ENCODE data around the gene ZBED2. TPM values are rescaled to one million over a fixed set of nuclear protein-coding genes. Genes with fewer than 3 reads are reported as not detected.

ZBED2 gene
- total and polyA plus RNA-seq, 2 of the 8 experiments (the other 6 are each of a cell fraction or from before 2014, with no cell fraction given), result not detected

GRCh38 chr3:111592936-111593335 lies 2.2 kb downstream of the ZBED2 start:
- DNase-seq (ENCODE audit: low read depth in 1 of 2, low spot score in 2 of 2) (no peak), FAIRE-seq (no peak)
- Histone ChIP-seq H3K9ac (replicated peaks in 1 of 4; ENCODE audit: extremely low read depth in 1 of 4, low read depth in 3 of 4, low read length in 3 of 4) (no peak overlapping the region), H2AK5ac (ENCODE audit: low read depth, low read length) (no peak overlapping the region), H3K4ac (replicated peaks; ENCODE audit: insufficient read length, low read depth, low read length) (no peak overlapping the region), H4K5ac (ENCODE audit: insufficient read length, low read depth, low read length) (no peak overlapping the region), H3K56ac (replicated peaks; ENCODE audit: insufficient read length, low read depth, low read length) (no peak overlapping the region), H4K8ac (ENCODE audit: extremely low read depth, insufficient read depth, low read length) (no peak overlapping the region), H3K27me3 (replicated peaks in 1 of 4; ENCODE audit: control insufficient read depth in 3 of 4, extremely low read depth in 1 of 4, insufficient read depth in 3 of 4, low read length in 3 of 4) (no peaks in the 10 kb centered on the region), H3K4me2 (ENCODE audit: insufficient read depth in 1 of 2, low read depth in 2 of 2, low read length in 2 of 2) (no peak overlapping the region), H3K36me3 (ENCODE audit: control insufficient read depth in 2 of 4, insufficient read depth in 4 of 4, low read length in 3 of 4) (no peaks in the 10 kb centered on the region), H3K79me2 (ENCODE audit: control insufficient read depth in 1 of 2, insufficient read depth in 2 of 2, low read length in 2 of 2) (no peaks in the 10 kb centered on the region), H3K9me3 (ENCODE audit: insufficient read depth in 2 of 2, low read depth in 1 of 2, low read length in 1 of 2) (no peaks in the 10 kb centered on the region), H2BK20ac (ENCODE audit: low read length) (no peak overlapping the region), H3K79me1 (ENCODE audit: low read depth, low read length) (no peaks in the 10 kb centered on the region), H2BK15ac (ENCODE audit: low read length) (no peak overlapping the region), H4K91ac (replicated peaks; ENCODE audit: insufficient read length, low read length) (no peak overlapping the region), H3K4me3 (ENCODE audit: extremely low read depth in 1 of 4, insufficient read depth in 2 of 4, low read depth in 3 of 4, low read length in 4 of 4) (no peak overlapping the region), H2BK12ac (ENCODE audit: low read depth, low read length) (no peak overlapping the region), H4K20me1 (replicated peaks in 1 of 2; ENCODE audit: control insufficient read depth in 1 of 2, insufficient read depth in 2 of 2, low read length in 2 of 2) (no peaks in the 10 kb centered on the region), H3K23me2 (ENCODE audit: low read depth, low read length) (no peaks in the 10 kb centered on the region), H3K27ac (ENCODE audit: low read depth, low read length) (no peak overlapping the region), H2BK5ac (ENCODE audit: low read depth, low read length) (no peak overlapping the region), H3K23ac (ENCODE audit: insufficient read length) (no peak overlapping the region), H2BK120ac (replicated peaks; ENCODE audit: low read depth, low read length) (no peak overlapping the region), H3K18ac (ENCODE audit: extremely low read depth, low read length) (no peak overlapping the region), H2AFZ (ENCODE audit: low read length) (0 out of 2 replicates have a peak overlapping the region, but pooled peaks have one; percentile 44), H3K14ac (ENCODE audit: insufficient read length) (no peak overlapping the region), H3K4me1 (replicated peaks in 1 of 4; ENCODE audit: control insufficient read depth in 3 of 4, insufficient read depth in 4 of 4, low read length in 3 of 4) (no peaks in the 10 kb centered on the region)
- ChIA-PET CTCF (ENCODE audit: partially characterized antibody) (interaction anchor here (0.6 to 1.1 kb wide), 5 partner anchors 11 to 1634 kb away, joined by 3 to 4 read pairs (median 3); no protein-coding TSS in a partner anchor), POLR2A (ENCODE audit: partially characterized antibody) (no interaction called here)
- WGBS, 2 experiments (ENCODE audit: extremely low coverage in 1 of 2, insufficient coverage in 1 of 2, insufficient read length in 1 of 2, insufficient replicate concordance in 2 of 2, low coverage in 1 of 2, low lambda C conversion rate in 2 of 2, missing lambda C conversion rate in 1 of 2), result 91% methylated on average over 5 of the region's 5 CpGs; no CpG with 5 or more reads in 1 of the 2 experiments
- TF ChIP-seq, protein P1, sequence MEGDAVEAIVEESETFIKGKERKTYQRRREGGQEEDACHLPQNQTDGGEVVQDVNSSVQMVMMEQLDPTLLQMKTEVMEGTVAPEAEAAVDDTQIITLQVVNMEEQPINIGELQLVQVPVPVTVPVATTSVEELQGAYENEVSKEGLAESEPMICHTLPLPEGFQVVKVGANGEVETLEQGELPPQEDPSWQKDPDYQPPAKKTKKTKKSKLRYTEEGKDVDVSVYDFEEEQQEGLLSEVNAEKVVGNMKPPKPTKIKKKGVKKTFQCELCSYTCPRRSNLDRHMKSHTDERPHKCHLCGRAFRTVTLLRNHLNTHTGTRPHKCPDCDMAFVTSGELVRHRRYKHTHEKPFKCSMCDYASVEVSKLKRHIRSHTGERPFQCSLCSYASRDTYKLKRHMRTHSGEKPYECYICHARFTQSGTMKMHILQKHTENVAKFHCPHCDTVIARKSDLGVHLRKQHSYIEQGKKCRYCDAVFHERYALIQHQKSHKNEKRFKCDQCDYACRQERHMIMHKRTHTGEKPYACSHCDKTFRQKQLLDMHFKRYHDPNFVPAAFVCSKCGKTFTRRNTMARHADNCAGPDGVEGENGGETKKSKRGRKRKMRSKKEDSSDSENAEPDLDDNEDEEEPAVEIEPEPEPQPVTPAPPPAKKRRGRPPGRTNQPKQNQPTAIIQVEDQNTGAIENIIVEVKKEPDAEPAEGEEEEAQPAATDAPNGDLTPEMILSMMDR (IDR thresholded peaks at IDR 0.05; ENCODE audit: control extremely low read depth in 1 of 3, insufficient read depth in 1 of 3, low read depth in 1 of 3, low read length in 3 of 3), result no peak
- TF ChIP-seq RFX5 (IDR thresholded peaks at IDR 0.05; ENCODE audit: borderline replicate concordance, low read depth, low read length) (no peak), POLR2A (IDR thresholded peaks at IDR 0.05; ENCODE audit: control extremely low read depth in 1 of 2, low read depth in 2 of 2, low read length in 2 of 2) (no peak), BCL11A (IDR thresholded peaks at IDR 0.05; ENCODE audit: low read depth in 2 of 2, low read length in 2 of 2) (no peak), SP4 (IDR thresholded peaks at IDR 0.05; ENCODE audit: low read length) (no peak), CEBPB (IDR thresholded peaks at IDR 0.05; ENCODE audit: low read depth, low read length) (no peak), CTBP2 (IDR thresholded peaks at IDR 0.05; ENCODE audit: borderline replicate concordance, insufficient read depth, insufficient read length, low read length) (no peak), ASH2L (IDR thresholded peaks at IDR 0.05; ENCODE audit: low read length) (no peak), PHF8 (conservative IDR thresholded peaks at IDR 0.05; ENCODE audit: low read depth, low read length) (no peak), SRF (IDR thresholded peaks at IDR 0.05; ENCODE audit: low read depth, low read length) (no peak), JUN (IDR thresholded peaks at IDR 0.05; ENCODE audit: low read depth, low read length) (no peak)
- TF ChIP-seq, protein P2, sequence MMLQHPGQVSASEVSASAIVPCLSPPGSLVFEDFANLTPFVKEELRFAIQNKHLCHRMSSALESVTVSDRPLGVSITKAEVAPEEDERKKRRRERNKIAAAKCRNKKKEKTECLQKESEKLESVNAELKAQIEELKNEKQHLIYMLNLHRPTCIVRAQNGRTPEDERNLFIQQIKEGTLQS (IDR thresholded peaks at IDR 0.05; ENCODE audit: insufficient read depth, low read depth, low read length), result no peak

All from H1 (cell line).